A549 (cell line): Measurements from ENCODE around the gene RNF113A.

Source experiments
- CTCF ChIP-seq: fragments of >200 bp; sonication (Bioruptor Twin); formaldehyde crosslinking; IDR thresholded peaks from 3 replicates; pipeline ENCODE4 v1.5.1; 2016
- JUN ChIP-seq, 2 experiments: fragments of >200 bp; sonication (Bioruptor Twin); formaldehyde crosslinking; IDR thresholded peaks; 2 replicates in 1 of 2; 3 replicates in 1 of 2; pipeline ENCODE4 v1.6.1; 2016 to 2017
- MAFK ChIP-seq: fragments of 450-650 bp; IDR thresholded peaks from 2 replicates; pipeline ENCODE4 v1.6.1; 2014; ENCODE audit not compliant: partially characterized antibody
- POLR2A ChIP-seq: IDR thresholded peaks from 2 replicates; pipeline ENCODE4 v1.6.1; 2012; ENCODE audit warnings: mild to moderate bottlenecking, low read length
- POLR2AphosphoS2 ChIP-seq: conservative IDR thresholded peaks from 2 replicates; pipeline ENCODE4 v1.6.1; 2012; ENCODE audit warnings: low read length, improper control_type of control experiment, inconsistent platforms
- RAD21 ChIP-seq, 2 experiments: fragments of >200 bp in 1 of 2; sonication (Bioruptor Twin) in 1 of 2; formaldehyde crosslinking in 1 of 2; IDR thresholded peaks in 1 of 2; conservative IDR thresholded peaks in 1 of 2; 2 replicates in 1 of 2; 3 replicates in 1 of 2; pipeline ENCODE4 v1.6.1; 2012 to 2018; ENCODE audit warnings: inconsistent platforms in 1 of 2
- USF2 ChIP-seq: fragments of 450-650 bp; IDR thresholded peaks from 2 replicates; pipeline ENCODE4 v1.6.1; 2014; ENCODE audit warnings: antibody characterized with exemption

GRCh38 chrX:119887721-119888425, 16.3 kb upstream of the RNF113A start:
- TF ChIP-seq CTCF: peak; percentile 53
- no peak for TF ChIP-seq POLR2A
- peak; percentile 21 to 41; a peak in 3 of 5 replicates for TF ChIP-seq RAD21 (conservative IDR thresholded peaks at IDR 0.05 in 1 of 2, IDR thresholded peaks at IDR 0.05 in 1 of 2)
- TF ChIP-seq MAFK: no peak
- no peak for TF ChIP-seq JUN (IDR thresholded peaks at IDR 0.05)
- no peak for TF ChIP-seq USF2
- no peak for TF ChIP-seq POLR2AphosphoS2
